GM21526 (cell line): ENCODE measurements around the gene TRPC4.

Source experiments
- ATAC-seq: cut with Tn5 transposase; IDR thresholded peaks from one replicate; pipeline ENCODE4 v1.9.1; 2021; ENCODE audit warnings: moderate library complexity; ENCODE audit not compliant: unreplicated experiment, low FRiP score

The TRPC4 gene

GRCh38 chr13:37869756-37870488 lies at the start of gene TRPC4:
Gene TRPC4 (minus strand): TSS chr13:37869772. CDS start chr13:37783333, 86,439 bp downstream.
- no peak for ATAC-seq

- ATAC-seq, result no peak
Observed at GRCh38 chr13:37918751-37919150, 49.2 kb upstream of the TRPC4 start.

GRCh38 chr13:37918116-37918714 lies 48.6 kb upstream of the TRPC4 start:
- ATAC-seq, result no peak

GRCh38 chr13:37914781-37915391 lies 45.3 kb upstream of the TRPC4 start:
- no peak for ATAC-seq

- ATAC-seq, result no peak
Observed at GRCh38 chr13:37910790-37911189, 41.2 kb upstream of the TRPC4 start.

GRCh38 chr13:37906880-37907279 lies 37.3 kb upstream of the TRPC4 start:
- no peak for ATAC-seq

- no peak for ATAC-seq
Observed at GRCh38 chr13:37905736-37906135, 36.2 kb upstream of the TRPC4 start.

GRCh38 chr13:37899753-37900152 lies 30.2 kb upstream of the TRPC4 start:
- no peak for ATAC-seq

- ATAC-seq, result no peak
Observed at GRCh38 chr13:37893321-37893720, 23.7 kb upstream of the TRPC4 start.

- ATAC-seq, result no peak
Observed at GRCh38 chr13:37889820-37890219, 20.2 kb upstream of the TRPC4 start.

- ATAC-seq, result no peak
Observed at GRCh38 chr13:37889102-37889501, 19.5 kb upstream of the TRPC4 start.

- ATAC-seq, result no peak
Observed at GRCh38 chr13:37886879-37887278, 17.3 kb upstream of the TRPC4 start.

GRCh38 chr13:37884674-37885073 lies 15.1 kb upstream of the TRPC4 start:
- no peak for ATAC-seq

GRCh38 chr13:37884026-37884425 lies 14.5 kb upstream of the TRPC4 start:
- ATAC-seq, result no peak

GRCh38 chr13:37878921-37879320 lies 9.3 kb upstream of the TRPC4 start:
- ATAC-seq, result no peak

- no peak for ATAC-seq
Observed at GRCh38 chr13:37878496-37878895, 8.9 kb upstream of the TRPC4 start.

GRCh38 chr13:37870895-37871550 lies 1.5 kb upstream of the TRPC4 start:
- no peak for ATAC-seq

- no peak for ATAC-seq
Observed at GRCh38 chr13:37870489-37870845, 895 bp upstream of the TRPC4 start.

GRCh38 chr13:37869506-37869755 lies 141 bp downstream of the TRPC4 start:
- ATAC-seq, result no peak

GRCh38 chr13:37868691-37869505 lies 674 bp downstream of the TRPC4 start:
- no peak for ATAC-seq

- ATAC-seq, result no peak
Observed at GRCh38 chr13:37863708-37864107, 5.9 kb downstream of the TRPC4 start.
